AG04450 (cell line): Measurements from ENCODE around the gene PFN1. TPM values are rescaled to one million over a fixed set of nuclear protein-coding genes. Genes with fewer than 3 reads are reported as not detected.
A peak's percentile ranks its signal among the peaks of the same experiment; 100 is the strongest.

ENCODE experiments used
- CTCF ChIA-PET: fragments of 300-600, 350-600 bp; formaldehyde crosslinking; extraction: SDS; loops from one replicate; lab custom pipeline; 2022; ENCODE audit warnings: antibody characterized with exemption, inconsistent platforms; lab: Charles Lee
- POLR2A ChIA-PET: fragments of 350-600 bp; formaldehyde crosslinking; extraction: SDS; loops from one replicate; lab custom pipeline; 2021; ENCODE audit warnings: antibody characterized with exemption, inconsistent platforms; lab: Yijun Ruan, JAX
- DNase-seq: peaks from one replicate; pipeline ENCODE4 v3.0.0-alpha.2; 2011; ENCODE audit warnings: low read depth, low spot score
- H3K27ac ChIP-seq: one replicate; pipeline ENCODE4 v1.5.1; 2012; ENCODE audit warnings: low read depth, low read length, control low read depth
- H3K27me3 ChIP-seq: one replicate; pipeline ENCODE4 v1.6.0; 2012; ENCODE audit warnings: low read length; ENCODE audit not compliant: control insufficient read depth, insufficient read depth
- H3K4me3 ChIP-seq: 2 replicates; pipeline ENCODE4 v1.5.1; 2011; ENCODE audit warnings: mild to moderate bottlenecking, low read depth, low read length, control low read depth
- H3K9me3 ChIP-seq: 2 replicates; pipeline ENCODE4 v1.5.1; 2012; ENCODE audit warnings: low read length; ENCODE audit not compliant: control insufficient read depth, insufficient read depth
- polyA minus RNA-seq: library from RNA; depleted of rRNA, polyadenylated mRNA; stranded (reverse); fragments of >200 nt; gene quantifications from 2 replicates; pipeline ENCODE4 v1.2.3, GENCODE V29; 2011; rRNA and poly(A)+ RNA removed
- polyA plus RNA-seq: library from polyadenylated mRNA; depleted of rRNA; stranded (reverse); fragments of >200 nt; gene quantifications from 2 replicates; pipeline ENCODE4 v1.2.3, GENCODE V29; 2011; rRNA removed
- TF ChIP-seq, protein P1 (sequence below): IDR thresholded peaks from 2 replicates; pipeline ENCODE4 v1.5.1; 2011; ENCODE audit warnings: low read depth, low read length, control low read depth, inconsistent platforms

Gene PFN1
- polyA plus RNA-seq (1,141 and 1,329 TPM in 2 replicates), polyA minus RNA-seq (784 and 887 TPM in 2 replicates)

GRCh38 chr17:4948166-4948930 lies at the start of gene PFN1:
PFN1 (minus strand) TSS chr17:4948530; CDS start chr17:4948394, 136 bp downstream.
- TF ChIP-seq, protein P1, sequence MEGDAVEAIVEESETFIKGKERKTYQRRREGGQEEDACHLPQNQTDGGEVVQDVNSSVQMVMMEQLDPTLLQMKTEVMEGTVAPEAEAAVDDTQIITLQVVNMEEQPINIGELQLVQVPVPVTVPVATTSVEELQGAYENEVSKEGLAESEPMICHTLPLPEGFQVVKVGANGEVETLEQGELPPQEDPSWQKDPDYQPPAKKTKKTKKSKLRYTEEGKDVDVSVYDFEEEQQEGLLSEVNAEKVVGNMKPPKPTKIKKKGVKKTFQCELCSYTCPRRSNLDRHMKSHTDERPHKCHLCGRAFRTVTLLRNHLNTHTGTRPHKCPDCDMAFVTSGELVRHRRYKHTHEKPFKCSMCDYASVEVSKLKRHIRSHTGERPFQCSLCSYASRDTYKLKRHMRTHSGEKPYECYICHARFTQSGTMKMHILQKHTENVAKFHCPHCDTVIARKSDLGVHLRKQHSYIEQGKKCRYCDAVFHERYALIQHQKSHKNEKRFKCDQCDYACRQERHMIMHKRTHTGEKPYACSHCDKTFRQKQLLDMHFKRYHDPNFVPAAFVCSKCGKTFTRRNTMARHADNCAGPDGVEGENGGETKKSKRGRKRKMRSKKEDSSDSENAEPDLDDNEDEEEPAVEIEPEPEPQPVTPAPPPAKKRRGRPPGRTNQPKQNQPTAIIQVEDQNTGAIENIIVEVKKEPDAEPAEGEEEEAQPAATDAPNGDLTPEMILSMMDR = no peak
- Histone ChIP-seq H3K27me3 (no peaks in the 10 kb centered on the region), H3K4me3 (peak within 1 kb of the TSS; percentile 99), H3K27ac (peak within 1 kb of the TSS; percentile 93), H3K9me3 (peaks cover 3% of the 10 kb centered on the region; the same call in 1 of the 2 replicates)
- CTCF ChIA-PET = no interaction called here
- POLR2A ChIA-PET = interaction anchor here (0.6 to 9.1 kb wide), 4 partner anchors 9 to 88 kb away, joined by 4 to 128 read pairs (median 14); partner anchors contain the start of genes INCA1, KIF1C, RNF167 and SLC25A11
- DNase-seq = peak; percentile 83

GRCh38 chr17:4997302-4998026 lies 49.1 kb upstream of the PFN1 start, which contains the start of the genes INCA1 and KIF1C:
INCA1 (minus strand) TSS chr17:4997522; CDS start chr17:4994437, 3,085 bp downstream.
KIF1C (plus strand) TSS chr17:4997950; CDS start chr17:5000247, 2,297 bp downstream.
- H3K9me3 ChIP-seq = no peaks in the 10 kb centered on the region; the same call in 1 of the 2 replicates
- TF ChIP-seq, protein P1 = no peak
- H3K27ac ChIP-seq = peak within 1 kb of the TSS; percentile 39
- H3K4me3 ChIP-seq = peak within 1 kb of the TSS; percentile 94
- ChIA-PET CTCF (interaction anchor here (1.5 to 1.8 kb wide), 3 partner anchors 8 to 64 kb away, joined by 3 to 5 read pairs (median 4); partner anchors contain the start of gene CAMTA2), POLR2A (interaction anchor here (0.5 to 1.7 kb wide), 9 partner anchors 9 to 58 kb away, joined by 3 to 15 read pairs (median 4); partner anchors contain the start of genes CAMTA2, PFN1, RNF167 and SLC25A11)
- peak; percentile 54 for DNase-seq
- H3K27me3 ChIP-seq = no peaks in the 10 kb centered on the region

DNA sequence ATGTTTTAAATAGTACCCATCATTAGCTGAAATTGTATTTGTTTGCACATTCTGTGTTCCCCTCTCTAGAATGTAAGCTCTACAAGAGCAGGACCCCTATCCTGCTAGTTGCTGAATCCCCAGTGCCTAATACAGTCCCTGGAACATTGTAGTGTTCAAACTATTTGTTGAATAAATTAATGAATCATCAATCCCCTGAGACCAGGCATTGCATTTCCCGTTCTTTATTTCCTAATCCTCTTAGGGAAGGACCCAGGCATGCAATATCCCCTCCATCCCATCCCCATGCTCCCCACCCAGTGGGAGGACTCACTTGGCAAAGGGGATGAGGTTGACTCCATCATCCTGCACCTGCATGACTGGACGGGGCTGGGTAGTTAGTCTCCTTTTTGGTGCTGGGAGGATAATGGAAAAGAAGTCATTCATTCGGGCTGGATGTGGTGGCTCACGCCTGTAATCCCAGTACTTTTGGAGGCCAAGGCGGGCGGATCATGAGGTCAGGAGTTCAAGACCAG lies 45.8 kb upstream of the PFN1 start:
- Histone ChIP-seq H3K27ac (no peak overlapping the region), H3K9me3 (no peaks in the 10 kb centered on the region), H3K27me3 (no peaks in the 10 kb centered on the region), H3K4me3 (no peak overlapping the region)
- POLR2A ChIA-PET = no interaction called here
- no peak for DNase-seq
- CTCF ChIA-PET = interaction anchor here (0.9 kb wide), 2 partner anchors 8 to 14 kb away, joined by 3 to 5 read pairs; no protein-coding TSS in a partner anchor
- TF ChIP-seq, protein P1 = no peak

- POLR2A ChIA-PET = interaction anchor here (0.8 to 3.1 kb wide), 5 partner anchors 10 to 71 kb away, joined by 3 to 11 read pairs (median 5); partner anchors contain the start of genes INCA1, KIF1C and SPAG7
- Histone ChIP-seq H3K9me3 (no peaks in the 10 kb centered on the region; the same call in 1 of the 2 replicates), H3K4me3 (peak overlapping the region; percentile 85), H3K27ac (peak overlapping the region; percentile 52), H3K27me3 (no peaks in the 10 kb centered on the region)
- CTCF ChIA-PET = interaction anchor here (0.6 to 1.9 kb wide), 12 partner anchors 8 to 79 kb away, joined by 3 to 7 read pairs (median 4); partner anchors contain the start of genes INCA1, KIF1C and SLC25A11
- no peak for DNase-seq
- TF ChIP-seq, protein P1 = no peak
Measured at GRCh38 chr17:4987767-4988567, 39.6 kb upstream of the PFN1 start.
